ENCODE results near the gene PHC2.

GRCh38 chr1:33294071-33295010, 136.6 kb downstream of the PHC2 start:
- TF ChIP-seq CTCF (IDR thresholded peaks at IDR 0.05; ENCODE audit: poor library complexity, severe bottlenecking): no peak
- no peak for TF ChIP-seq POLR2AphosphoS5 (IDR thresholded peaks at IDR 0.05)
- TF ChIP-seq EZH2 (IDR thresholded peaks at IDR 0.05; ENCODE audit: borderline replicate concordance, insufficient read depth, low read length, poor library complexity, severe bottlenecking): no peak

Measured in neural cell (in vitro differentiated cells).